ENCODE results near the gene SUPT3H. TPM values are rescaled to one million over a fixed set of nuclear protein-coding genes. Genes with fewer than 3 reads are reported as not detected.

Gene SUPT3H
- total and polyA plus RNA-seq, 2 donors (not counting 1 experiment from before 2014, with no cell fraction given) = 5.5 to 12.4 TPM

- intact Hi-C loops (cut with micrococcal nuclease) = no loop called here
- H4K20me1 ChIP-seq (ENCODE audit: control insufficient read depth, insufficient read depth, low read length, poor library complexity, severe bottlenecking) = no peaks in the 10 kb centered on the region
- Mint-ChIP-seq H3K27ac (no peak overlapping the region), H3K27me3 (no peaks in the 10 kb centered on the region), H3K9me3 (ENCODE audit: insufficient read depth) (peaks cover 5% of the 10 kb centered on the region), H3K4me3 (no peak overlapping the region), H3K4me1 (peaks cover 3% of the 10 kb centered on the region)
- DNase-seq (no peak), ATAC-seq (ENCODE audit: low read depth) (no peak)
- no peak for TF ChIP-seq EZH2 (IDR thresholded peaks at IDR 0.05; ENCODE audit: borderline replicate concordance, insufficient read depth, low read depth, low read length, poor library complexity, severe bottlenecking)
- TF ChIP-seq, protein P1, sequence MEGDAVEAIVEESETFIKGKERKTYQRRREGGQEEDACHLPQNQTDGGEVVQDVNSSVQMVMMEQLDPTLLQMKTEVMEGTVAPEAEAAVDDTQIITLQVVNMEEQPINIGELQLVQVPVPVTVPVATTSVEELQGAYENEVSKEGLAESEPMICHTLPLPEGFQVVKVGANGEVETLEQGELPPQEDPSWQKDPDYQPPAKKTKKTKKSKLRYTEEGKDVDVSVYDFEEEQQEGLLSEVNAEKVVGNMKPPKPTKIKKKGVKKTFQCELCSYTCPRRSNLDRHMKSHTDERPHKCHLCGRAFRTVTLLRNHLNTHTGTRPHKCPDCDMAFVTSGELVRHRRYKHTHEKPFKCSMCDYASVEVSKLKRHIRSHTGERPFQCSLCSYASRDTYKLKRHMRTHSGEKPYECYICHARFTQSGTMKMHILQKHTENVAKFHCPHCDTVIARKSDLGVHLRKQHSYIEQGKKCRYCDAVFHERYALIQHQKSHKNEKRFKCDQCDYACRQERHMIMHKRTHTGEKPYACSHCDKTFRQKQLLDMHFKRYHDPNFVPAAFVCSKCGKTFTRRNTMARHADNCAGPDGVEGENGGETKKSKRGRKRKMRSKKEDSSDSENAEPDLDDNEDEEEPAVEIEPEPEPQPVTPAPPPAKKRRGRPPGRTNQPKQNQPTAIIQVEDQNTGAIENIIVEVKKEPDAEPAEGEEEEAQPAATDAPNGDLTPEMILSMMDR (IDR thresholded peaks at IDR 0.05) = no peak
- H3K36me3 ChIP-seq (replicated peaks in 1 of 2; ENCODE audit: control extremely low read depth in 1 of 2, control insufficient read depth in 1 of 2, extremely low read depth in 1 of 2, insufficient read depth in 2 of 2, low read length in 1 of 2) = no peaks in the 10 kb centered on the region
- ChIA-PET CTCF (no interaction called here), POLR2A (no interaction called here)
- WGBS (ENCODE audit: insufficient coverage) = 100% methylated on average over 1 of the region's 3 CpGs
- no peaks in the 10 kb centered on the region for H3K27me3 ChIP-seq (replicated peaks in 1 of 4; ENCODE audit: control extremely low read depth in 1 of 4, control insufficient read depth in 3 of 4, insufficient read depth in 4 of 4, low read length in 3 of 4)
- peaks cover 0 to 3% of the 10 kb centered on the region in 2 donors for H3K4me1 ChIP-seq (ENCODE audit: control insufficient read depth in 2 of 2, insufficient read depth in 2 of 2, low read length in 2 of 2)
- H3K4me3 ChIP-seq (ENCODE audit: control extremely low read depth in 1 of 5, extremely low read depth in 1 of 5, insufficient read depth in 1 of 5, low read depth in 2 of 5, low read length in 4 of 5) = no peak overlapping the region
- no peak overlapping the region for H2AFZ ChIP-seq (ENCODE audit: insufficient read depth, low read depth, low read length, poor library complexity, severe bottlenecking)
- H3K79me2 ChIP-seq (ENCODE audit: control insufficient read depth, insufficient read depth, low read length) = no peaks in the 10 kb centered on the region
- no peak overlapping the region for H3K4me2 ChIP-seq (replicated peaks; ENCODE audit: low read depth, low read length, poor library complexity, severe bottlenecking)
- H3K9me3 ChIP-seq (ENCODE audit: control extremely low read depth in 1 of 3, control insufficient read depth in 2 of 3, insufficient read depth in 1 of 3, low read length in 2 of 3) = peaks cover 0 to 13% (median 9%) of the 10 kb centered on the region in 3 donors
- no peak overlapping the region for H3K9ac ChIP-seq (ENCODE audit: low read length)
- no peak overlapping the region for H3K27ac ChIP-seq (ENCODE audit: low read length in 2 of 2)
These were observed 405.0 kb downstream of the SUPT3H start for GRCh38 chr6:44972709-44973108.

- H3K27ac Mint-ChIP-seq = no peak overlapping the region
- H3K9me3 Mint-ChIP-seq (ENCODE audit: insufficient read depth) = peaks cover 5% of the 10 kb centered on the region
- no CpG with 5 or more reads among the region's 4 CpGs for WGBS (ENCODE audit: insufficient coverage)
- Histone ChIP-seq H3K27me3 (replicated peaks in 1 of 4; ENCODE audit: control extremely low read depth in 1 of 4, control insufficient read depth in 3 of 4, insufficient read depth in 4 of 4, low read length in 3 of 4) (no peaks in the 10 kb centered on the region), H3K79me2 (ENCODE audit: control insufficient read depth, insufficient read depth, low read length) (no peaks in the 10 kb centered on the region), H4K20me1 (ENCODE audit: control insufficient read depth, insufficient read depth, low read length, poor library complexity, severe bottlenecking) (no peaks in the 10 kb centered on the region), H3K9me3 (ENCODE audit: control extremely low read depth in 1 of 3, control insufficient read depth in 2 of 3, insufficient read depth in 1 of 3, low read length in 2 of 3) (peaks cover 0 to 13% (median 9%) of the 10 kb centered on the region in 3 donors), H3K36me3 (replicated peaks in 1 of 2; ENCODE audit: control extremely low read depth in 1 of 2, control insufficient read depth in 1 of 2, extremely low read depth in 1 of 2, insufficient read depth in 2 of 2, low read length in 1 of 2) (no peaks in the 10 kb centered on the region), H3K27ac (ENCODE audit: low read length in 2 of 2) (no peak overlapping the region), H3K4me1 (ENCODE audit: control insufficient read depth in 2 of 2, insufficient read depth in 2 of 2, low read length in 2 of 2) (no peaks in the 10 kb centered on the region), H2AFZ (ENCODE audit: insufficient read depth, low read depth, low read length, poor library complexity, severe bottlenecking) (no peak overlapping the region), H3K4me3 (ENCODE audit: control extremely low read depth in 1 of 5, extremely low read depth in 1 of 5, insufficient read depth in 1 of 5, low read depth in 2 of 5, low read length in 4 of 5) (no peak overlapping the region), H3K9ac (ENCODE audit: low read length) (no peak overlapping the region), H3K4me2 (replicated peaks; ENCODE audit: low read depth, low read length, poor library complexity, severe bottlenecking) (no peak overlapping the region)
- intact Hi-C loops (cut with micrococcal nuclease) = no loop called here
- ChIA-PET CTCF (no interaction called here), POLR2A (no interaction called here)
- no peak overlapping the region for H3K4me3 Mint-ChIP-seq
- DNase-seq (no peak), ATAC-seq (ENCODE audit: low read depth) (no peak)
- no peaks in the 10 kb centered on the region for H3K27me3 Mint-ChIP-seq
- H3K4me1 Mint-ChIP-seq = no peaks in the 10 kb centered on the region
- TF ChIP-seq EZH2 (IDR thresholded peaks at IDR 0.05; ENCODE audit: borderline replicate concordance, insufficient read depth, low read depth, low read length, poor library complexity, severe bottlenecking) = no peak
- TF ChIP-seq, protein P1 (IDR thresholded peaks at IDR 0.05) = no peak
These were observed 408.1 kb downstream of the SUPT3H start for GRCh38 chr6:44969446-44970185.

Measured in B cell (primary cell).